Measurements from ENCODE around the gene RHBDD1.

Gene RHBDD1

DNA sequence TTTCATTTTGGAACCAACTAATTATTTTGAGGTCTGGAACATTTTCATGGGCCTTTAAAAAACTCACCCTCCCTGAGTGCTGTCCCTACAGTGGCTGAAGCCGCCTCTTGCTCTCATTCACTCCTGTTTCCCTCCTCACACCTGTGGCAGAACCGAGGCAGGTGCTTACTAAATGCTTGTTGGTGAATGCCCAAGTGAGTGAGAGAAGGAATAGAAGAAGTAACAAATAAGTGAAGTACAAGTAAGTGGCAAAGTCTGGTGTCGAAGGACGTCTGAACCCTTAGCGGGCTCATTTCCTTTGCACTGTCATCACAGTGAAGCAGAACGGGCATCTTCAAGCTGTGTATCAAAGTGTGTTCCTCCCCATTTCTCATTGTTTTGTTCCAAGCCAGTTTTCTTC lies 135.2 kb downstream of the RHBDD1 start:
- no peak for FAIRE-seq
- TF ChIP-seq POLR2A (IDR thresholded peaks at IDR 0.05; ENCODE audit: low read depth, low read length): no peak
- no peak for DNase-seq (ENCODE audit: insufficient read length, low spot score)

DNA sequence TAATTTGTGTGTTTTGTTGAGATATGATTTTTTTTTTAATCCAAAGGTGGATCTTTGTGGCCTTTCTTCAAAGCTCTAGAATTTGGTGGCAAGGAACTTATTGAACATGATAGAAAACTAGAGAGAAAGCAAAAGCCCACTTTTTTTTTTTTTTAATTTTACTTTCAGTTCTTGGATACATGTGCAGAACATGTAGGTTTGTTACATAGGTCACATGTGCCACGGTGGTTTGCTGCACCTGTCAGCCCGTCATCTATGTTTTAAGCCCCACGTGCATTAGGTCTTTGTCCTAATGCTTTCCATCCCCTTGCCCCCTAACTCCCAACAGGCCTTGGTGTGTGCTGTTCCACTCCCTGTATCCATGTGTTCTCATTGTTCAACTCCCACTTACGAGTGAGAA lies 135.9 kb downstream of the RHBDD1 start:
- TF ChIP-seq POLR2A (IDR thresholded peaks at IDR 0.05; ENCODE audit: low read depth, low read length): no peak
- FAIRE-seq (no peak), DNase-seq (ENCODE audit: insufficient read length, low spot score) (no peak)

- DNase-seq (ENCODE audit: insufficient read length, low spot score): no peak
- no peak for FAIRE-seq
- no peak for TF ChIP-seq POLR2A (IDR thresholded peaks at IDR 0.05; ENCODE audit: low read depth, low read length)
Measured at GRCh38 chr2:226973816-226974215, 138.0 kb downstream of the RHBDD1 start.

DNA sequence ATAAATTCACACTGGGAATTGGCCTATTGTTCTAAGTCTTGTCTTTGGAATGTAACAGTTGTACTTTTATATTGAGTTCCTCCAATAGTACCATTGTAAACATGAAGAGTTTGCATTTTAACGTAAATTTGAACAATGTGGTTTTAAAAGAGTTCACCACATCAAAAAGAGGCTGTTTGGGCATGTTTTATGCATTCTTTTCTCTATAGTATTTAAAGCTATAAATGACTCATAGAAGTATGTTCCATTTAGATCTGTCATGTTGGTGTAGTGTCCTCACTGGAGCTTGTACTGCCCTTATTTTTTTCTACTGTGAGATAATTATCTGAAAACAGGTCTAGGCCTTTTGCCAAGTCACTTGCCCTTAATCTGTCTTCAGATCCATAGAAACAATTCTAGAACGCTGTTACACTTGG lies 141.9 kb downstream of the RHBDD1 start:
- no peak for TF ChIP-seq POLR2A (IDR thresholded peaks at IDR 0.05; ENCODE audit: low read depth, low read length)
- DNase-seq (ENCODE audit: insufficient read length, low spot score) (no peak), FAIRE-seq (no peak)

DNA sequence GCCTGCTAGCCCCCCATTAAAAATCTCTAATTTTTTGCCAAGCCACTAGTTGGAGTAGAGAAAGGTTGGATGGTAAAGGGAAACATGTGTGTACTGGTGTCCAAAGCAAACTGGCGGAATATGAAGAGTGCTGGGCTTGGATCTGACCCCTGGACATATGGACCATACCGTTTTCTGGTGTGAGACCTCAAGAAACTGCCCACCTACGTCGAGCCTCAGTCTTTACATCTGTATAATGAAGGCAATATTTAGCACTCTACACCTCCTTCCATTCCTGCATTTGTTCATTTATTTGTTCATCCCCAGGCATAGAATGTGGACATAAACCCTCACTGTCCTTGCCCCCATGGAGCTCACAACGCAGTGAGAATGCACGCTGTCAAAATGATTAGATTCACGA lies 142.4 kb downstream of the RHBDD1 start:
- FAIRE-seq (no peak), DNase-seq (ENCODE audit: insufficient read length, low spot score) (no peak)
- no peak for TF ChIP-seq POLR2A (IDR thresholded peaks at IDR 0.05; ENCODE audit: low read depth, low read length)

DNA sequence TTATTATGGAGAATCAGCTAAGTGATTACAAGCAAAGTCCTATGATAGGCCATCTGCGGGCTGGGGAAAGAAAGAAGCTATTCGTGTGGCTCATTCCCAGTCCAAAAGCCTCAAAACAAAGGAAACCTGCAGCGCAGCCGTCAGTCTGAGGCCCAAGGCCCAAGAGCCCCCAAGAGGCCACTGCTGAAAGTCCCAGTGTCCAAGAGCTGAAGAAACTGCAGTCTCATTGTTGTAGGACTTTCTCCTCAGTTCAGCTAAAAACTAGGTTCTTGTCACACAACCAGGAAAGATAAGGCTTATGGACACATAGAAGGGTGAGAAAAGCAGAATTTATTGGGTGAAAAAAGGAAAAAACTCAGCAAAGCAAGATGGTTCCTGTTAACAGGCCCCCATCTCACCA lies 143.2 kb downstream of the RHBDD1 start:
- FAIRE-seq (no peak), DNase-seq (ENCODE audit: insufficient read length, low spot score) (no peak)
- TF ChIP-seq POLR2A (IDR thresholded peaks at IDR 0.05; ENCODE audit: low read depth, low read length): no peak

DNA sequence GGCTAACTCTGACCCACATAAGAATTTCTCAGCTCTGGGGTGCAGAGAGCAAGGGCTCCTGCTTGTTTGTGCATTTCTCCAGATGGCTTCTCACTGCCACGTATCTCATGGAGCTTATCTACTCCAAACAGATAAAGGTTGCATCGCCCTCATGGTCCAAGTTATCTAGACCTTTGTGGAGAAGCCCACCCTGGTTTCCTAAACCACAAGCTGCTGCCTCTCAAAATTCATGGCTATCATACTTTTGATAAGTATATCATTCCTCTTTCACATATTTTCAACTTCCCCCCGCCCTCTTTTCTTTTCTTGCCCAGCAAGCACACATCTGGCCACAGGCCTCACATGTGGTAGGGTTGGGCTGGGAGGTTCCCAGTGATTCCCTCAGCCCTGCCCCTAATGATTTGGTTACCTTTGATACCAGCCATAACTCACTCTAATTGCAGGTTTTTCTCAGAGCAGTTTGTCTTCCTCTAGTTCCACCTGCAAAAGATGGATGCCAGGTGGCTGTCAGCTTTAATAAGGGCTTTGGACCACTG lies 146.0 kb downstream of the RHBDD1 start:
- DNase-seq (ENCODE audit: insufficient read length, low spot score): no peak
- TF ChIP-seq POLR2A (IDR thresholded peaks at IDR 0.05; ENCODE audit: low read depth, low read length): no peak
- no peak for FAIRE-seq

DNA sequence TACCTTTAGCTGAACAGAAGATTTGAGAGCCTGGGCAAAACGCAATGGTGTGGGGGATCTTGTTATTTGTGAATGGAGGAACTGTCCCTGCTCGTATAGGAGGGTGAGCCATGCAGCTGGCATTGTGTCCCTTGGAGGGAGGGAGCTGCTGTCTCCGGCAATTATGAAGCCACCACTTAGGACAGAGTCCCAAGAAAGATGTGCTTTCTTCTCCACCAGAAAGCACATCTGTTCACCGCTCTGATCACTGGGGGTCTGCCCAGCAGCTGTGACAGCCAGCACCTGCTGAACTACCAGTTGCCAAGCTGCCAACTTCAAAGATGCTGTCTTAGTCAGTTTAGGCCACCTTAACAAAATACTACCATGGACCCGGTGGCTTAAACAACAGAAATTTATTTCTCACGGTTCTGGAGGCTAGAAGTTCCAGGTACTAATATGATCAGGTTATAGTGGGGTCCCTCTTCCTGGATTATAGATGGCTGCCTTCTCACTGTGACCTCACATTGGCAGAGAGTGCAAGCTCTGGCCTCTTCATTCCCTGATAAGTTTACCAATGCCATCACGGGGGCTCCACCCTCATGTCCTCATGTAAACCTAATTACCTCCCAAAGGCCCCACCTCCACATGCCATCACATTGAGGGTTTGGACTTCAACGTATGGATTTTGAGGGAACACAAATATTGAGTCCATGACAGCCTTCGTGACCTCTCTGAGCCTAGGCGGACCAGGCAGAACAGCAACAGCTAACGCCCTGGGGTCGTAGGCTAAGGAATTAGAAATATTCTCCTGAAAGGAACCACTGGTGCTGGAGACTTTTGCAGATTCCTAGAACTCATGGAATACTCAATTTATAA lies 148.3 kb downstream of the RHBDD1 start:
- DNase-seq (ENCODE audit: insufficient read length, low spot score) (no peak), FAIRE-seq (no peak)
- no peak for TF ChIP-seq POLR2A (IDR thresholded peaks at IDR 0.05; ENCODE audit: low read depth, low read length)

DNA sequence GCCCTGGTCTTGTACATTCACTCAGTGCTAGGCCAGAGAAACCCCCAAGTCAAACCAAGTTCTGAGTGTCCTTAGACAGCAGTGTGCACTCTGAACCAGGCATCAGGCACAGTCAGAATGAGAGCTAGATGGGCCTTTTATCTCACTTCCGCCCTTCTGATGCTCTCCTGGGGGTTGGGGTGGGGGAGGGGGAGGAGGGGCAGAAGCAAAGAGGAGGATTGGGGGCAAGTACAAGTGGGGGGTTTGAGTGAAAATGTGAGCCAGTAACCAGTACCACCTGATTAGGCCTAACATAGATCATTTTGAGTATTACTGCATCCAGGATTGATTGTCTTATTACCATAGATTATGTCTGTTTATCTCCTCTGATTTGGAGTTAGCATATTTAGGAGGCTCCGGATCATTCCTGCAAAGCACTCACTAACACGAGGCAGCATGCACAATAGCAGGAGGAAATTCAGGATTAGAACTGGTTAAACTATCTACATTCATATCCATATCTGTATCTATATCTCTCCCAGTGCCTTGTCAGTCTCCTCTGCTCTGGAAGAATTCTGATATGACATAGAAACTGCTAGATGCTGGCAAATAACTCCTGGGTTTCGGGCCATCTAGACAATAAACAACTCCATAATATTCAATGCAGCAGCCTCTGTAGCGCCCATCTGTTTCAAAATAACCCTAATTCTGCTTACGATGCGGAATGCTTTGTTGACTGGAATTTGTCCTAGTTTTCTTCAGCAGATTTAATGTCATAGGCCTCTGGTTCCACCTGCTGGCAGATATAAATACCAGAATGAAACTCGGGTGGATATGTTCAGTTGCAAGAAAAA lies 149.1 kb downstream of the RHBDD1 start:
- FAIRE-seq (peak; percentile 45), DNase-seq (ENCODE audit: insufficient read length, low spot score) (peak; percentile 39)
- TF ChIP-seq POLR2A (IDR thresholded peaks at IDR 0.05; ENCODE audit: low read depth, low read length): no peak

GRCh38 chr2:226985583-226985946 lies 149.7 kb downstream of the RHBDD1 start:
- no peak for FAIRE-seq
- no peak for TF ChIP-seq POLR2A (IDR thresholded peaks at IDR 0.05; ENCODE audit: low read depth, low read length)
- DNase-seq (ENCODE audit: insufficient read length, low spot score): no peak

- DNase-seq (ENCODE audit: insufficient read length, low spot score) (no peak), FAIRE-seq (no peak)
- TF ChIP-seq POLR2A (IDR thresholded peaks at IDR 0.05; ENCODE audit: low read depth, low read length): no peak
Measured at GRCh38 chr2:226991663-226992062, 155.8 kb downstream of the RHBDD1 start.

DNA sequence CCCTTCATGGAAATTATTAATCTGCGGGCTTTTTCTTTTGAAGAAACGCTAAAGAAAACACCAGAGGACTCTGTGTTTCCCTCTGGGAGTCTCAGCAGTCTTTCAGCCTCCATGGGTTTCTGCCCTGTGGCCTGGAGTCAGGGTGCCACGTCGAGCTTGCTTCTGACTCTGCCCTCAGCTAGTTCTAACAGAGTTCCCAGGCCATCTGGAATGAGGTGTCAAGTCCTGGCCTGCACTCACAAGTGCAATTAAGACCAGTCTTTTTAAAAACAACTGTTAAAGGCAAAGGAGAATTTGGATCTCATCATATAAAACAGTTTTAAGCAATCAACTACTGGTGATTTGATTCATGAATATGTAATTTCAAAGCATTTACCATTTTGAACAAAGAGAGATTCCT lies 157.3 kb downstream of the RHBDD1 start:
- no peak for TF ChIP-seq POLR2A (IDR thresholded peaks at IDR 0.05; ENCODE audit: low read depth, low read length)
- FAIRE-seq (no peak), DNase-seq (ENCODE audit: insufficient read length, low spot score) (no peak)

- TF ChIP-seq POLR2A (IDR thresholded peaks at IDR 0.05; ENCODE audit: low read depth, low read length): no peak
- FAIRE-seq (no peak), DNase-seq (ENCODE audit: insufficient read length, low spot score) (no peak)
Measured at GRCh38 chr2:226994775-226995174, 158.9 kb downstream of the RHBDD1 start.

DNA sequence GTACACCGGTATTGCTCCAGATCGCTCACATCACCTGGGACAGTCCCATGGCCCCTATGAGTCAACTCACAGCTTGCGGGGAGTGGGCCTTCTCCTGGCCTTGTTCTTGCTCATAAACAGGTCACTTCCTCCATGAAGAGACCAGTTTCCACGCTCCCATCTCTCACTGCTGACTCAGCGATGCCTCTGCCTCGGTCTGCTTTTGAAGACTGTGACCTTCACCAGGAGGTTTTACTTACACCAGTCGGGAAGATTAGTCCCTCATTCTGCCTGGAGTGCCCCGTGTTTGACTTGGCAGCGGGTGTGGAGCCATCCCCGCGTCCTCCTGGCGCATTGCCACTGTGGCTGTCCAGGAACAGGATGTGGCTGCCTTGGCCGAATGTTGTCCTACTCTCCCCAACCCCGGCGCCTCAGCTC lies 159.8 kb downstream of the RHBDD1 start:
- TF ChIP-seq POLR2A (IDR thresholded peaks at IDR 0.05; ENCODE audit: low read depth, low read length): no peak
- FAIRE-seq (peak; percentile 86), DNase-seq (ENCODE audit: insufficient read length, low spot score) (peak; percentile 73)

All from H54 (cell line).